Activated T-cell treated with anti-CD3 and anti-CD28 coated beads, Interleukin-2, amount 50 U/mL, for 72 hours (primary cell): ENCODE measurements around the gene CDKAL1. TPM values are rescaled to one million over a fixed set of nuclear protein-coding genes. Genes with fewer than 3 reads are reported as not detected.

Experiments used
- ATAC-seq, 2 donors: fragments of 150-1000 bp; cut with Tn5 transposase; replicated peaks in 1 of 2; 2 replicates each; pipeline ENCODE4 v1.10.0; 2021; ENCODE audit warnings: moderate library complexity in 2 of 2, mild to moderate bottlenecking in 1 of 2
- DNase-seq, 2 donors: peaks; one replicate each; pipeline ENCODE4 v3.0.0; 2021 to 2022; ENCODE audit warnings: mixed read lengths in 1 of 2
- H3K27ac Mint-ChIP-seq: one replicate; pipeline ENCODE4 v1.8.0; 2022; ENCODE audit warnings: mild to moderate bottlenecking, moderate library complexity, mixed read lengths
- H3K27me3 Mint-ChIP-seq: one replicate; pipeline ENCODE4 v1.8.0; 2022; ENCODE audit warnings: low read depth, mixed read lengths
- H3K36me3 Mint-ChIP-seq, 2 donors: one replicate each; pipeline ENCODE4 v1.8.0; 2022; ENCODE audit warnings: mixed read lengths in 2 of 2, mild to moderate bottlenecking in 1 of 2; ENCODE audit not compliant: insufficient read depth in 2 of 2
- H3K4me1 Mint-ChIP-seq: one replicate; pipeline ENCODE4 v1.8.0; 2022; ENCODE audit warnings: low read depth, mixed read lengths
- H3K4me3 Mint-ChIP-seq, 2 donors: one replicate each; pipeline ENCODE4 v1.8.0; 2022; ENCODE audit warnings: mild to moderate bottlenecking in 2 of 2, mixed read lengths in 2 of 2, moderate library complexity in 2 of 2
- H3K9me3 Mint-ChIP-seq, 2 donors: one replicate each; pipeline ENCODE4 v1.8.0; 2022; ENCODE audit warnings: mixed read lengths in 2 of 2
- total RNA-seq, 2 donors: library from RNA; stranded (reverse); gene quantifications; one replicate each; pipeline ENCODE4 v1.2.3, GENCODE V29; 2022

The CDKAL1 gene
- total RNA-seq, 2 donors from 2014 or later = 25.9 to 29.8 TPM

DNA sequence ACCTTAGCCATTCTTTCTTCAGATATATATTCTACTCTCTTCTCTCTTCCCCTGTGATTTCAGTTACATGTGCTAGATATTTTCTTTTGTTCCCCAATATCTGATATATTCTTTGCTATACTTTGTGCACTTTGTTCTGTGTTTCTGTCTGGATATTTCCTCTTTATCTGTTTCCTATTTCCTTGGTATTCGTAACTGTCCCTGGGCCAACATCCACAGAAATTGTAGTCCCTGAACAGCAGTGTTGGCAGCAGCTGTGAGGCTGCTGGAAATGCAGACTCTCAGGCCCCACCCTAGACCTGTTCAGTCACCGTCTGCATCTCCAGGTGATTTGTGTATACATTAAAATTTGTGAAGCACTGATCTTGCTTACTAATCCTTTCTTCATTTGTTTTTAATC lies 536.4 kb downstream of the CDKAL1 start:
- Mint-ChIP-seq H3K4me3 (no peak overlapping the region), H3K36me3 (peaks cover 20 to 31% of the 10 kb centered on the region in 2 donors), H3K4me1 (no peaks in the 10 kb centered on the region), H3K27me3 (no peaks in the 10 kb centered on the region), H3K9me3 (peaks cover 3 to 7% of the 10 kb centered on the region in 2 donors), H3K27ac (no peak overlapping the region)
- no peak for ATAC-seq
- no peak for DNase-seq

DNA sequence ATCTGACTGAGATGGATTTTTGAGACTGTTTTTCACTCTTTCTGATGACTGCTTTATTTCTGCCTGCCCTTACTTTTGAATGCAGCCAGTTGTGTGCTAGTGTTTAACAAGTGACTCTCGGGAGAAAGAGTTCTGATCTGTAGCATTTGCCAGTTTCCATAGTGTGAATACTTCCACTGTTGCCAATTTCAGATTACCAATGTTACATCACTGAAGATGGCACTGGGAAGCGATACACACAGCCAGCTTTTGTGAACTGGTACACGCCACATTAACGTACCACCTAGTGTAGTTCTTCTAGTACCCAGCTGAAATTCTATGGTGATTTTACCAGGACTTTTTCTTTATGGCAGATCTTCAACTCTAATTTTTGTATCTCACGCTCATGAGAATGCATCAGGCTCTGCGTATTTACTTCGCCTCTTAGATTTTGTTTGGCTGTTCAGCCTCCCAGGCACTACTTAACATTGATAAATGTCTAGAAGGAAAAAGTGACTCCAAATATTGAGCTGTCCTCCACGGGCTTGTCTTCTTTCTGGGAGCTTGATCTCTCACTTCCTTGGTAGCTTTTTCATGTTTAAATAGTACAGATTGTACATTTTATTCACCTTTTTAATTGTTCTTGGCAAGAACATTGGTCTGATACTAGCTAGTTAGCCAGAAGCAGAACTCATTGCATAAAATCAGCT lies 537.7 kb downstream of the CDKAL1 start:
- Mint-ChIP-seq H3K9me3 (peaks cover 3 to 7% of the 10 kb centered on the region in 2 donors), H3K36me3 (peaks cover 17 to 33% of the 10 kb centered on the region in 2 donors), H3K27ac (no peak overlapping the region), H3K4me3 (no peak overlapping the region), H3K4me1 (no peaks in the 10 kb centered on the region), H3K27me3 (no peaks in the 10 kb centered on the region)
- DNase-seq (no peak), ATAC-seq (no peak)

DNA sequence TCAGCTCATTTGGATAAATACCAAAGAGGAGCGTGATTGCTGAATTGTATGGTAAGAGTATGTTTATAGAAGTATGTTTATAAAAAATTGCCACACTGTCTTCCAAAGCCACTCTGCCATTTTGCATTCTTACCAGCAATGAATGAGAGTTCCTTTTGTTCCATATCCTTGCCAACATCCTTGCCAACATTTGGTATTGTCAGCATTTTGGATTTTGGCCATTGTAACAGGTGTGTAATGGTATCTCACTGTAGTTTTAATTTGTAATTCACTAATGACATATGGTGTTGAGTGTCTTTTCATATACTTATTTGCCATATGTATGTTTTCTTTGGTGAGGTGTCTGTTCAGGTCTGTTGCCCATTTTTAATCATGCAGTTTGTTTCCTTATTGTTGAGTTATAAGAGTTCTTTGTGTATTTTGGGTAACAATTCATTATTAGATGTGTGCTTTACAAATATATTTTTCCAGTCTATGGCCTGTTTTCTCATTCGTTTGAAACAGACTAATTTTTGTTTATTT lies 539.1 kb downstream of the CDKAL1 start:
- H3K27ac Mint-ChIP-seq = no peak overlapping the region
- H3K27me3 Mint-ChIP-seq = no peaks in the 10 kb centered on the region
- no peak overlapping the region for H3K4me3 Mint-ChIP-seq
- H3K4me1 Mint-ChIP-seq = no peaks in the 10 kb centered on the region
- ATAC-seq (no peak), DNase-seq (no peak)
- H3K9me3 Mint-ChIP-seq = peaks cover 7% of the 10 kb centered on the region in 2 donors
- peaks cover 16 to 33% of the 10 kb centered on the region in 2 donors for H3K36me3 Mint-ChIP-seq

DNA sequence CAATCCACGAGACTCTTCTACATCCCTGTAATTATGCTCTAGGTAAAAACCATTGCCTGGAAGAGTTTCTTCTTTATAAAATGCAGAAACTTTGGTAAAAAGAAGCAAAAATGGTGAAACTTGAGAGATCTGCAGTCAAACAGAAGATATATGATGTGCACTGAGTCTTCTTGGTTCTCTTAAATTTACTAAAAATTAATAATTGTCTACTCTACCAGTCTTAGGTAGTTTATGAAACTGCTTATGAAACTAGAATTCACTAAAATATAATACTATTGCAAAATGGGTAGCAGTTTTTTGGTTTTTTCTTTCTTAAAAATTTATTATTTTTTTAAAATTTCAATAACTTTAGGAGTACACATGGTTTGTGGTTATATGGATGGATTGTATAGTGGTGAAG lies 540.2 kb downstream of the CDKAL1 start:
- H3K4me3 Mint-ChIP-seq = no peak overlapping the region
- peaks cover 8 to 10% of the 10 kb centered on the region in 2 donors for H3K9me3 Mint-ChIP-seq
- no peaks in the 10 kb centered on the region for H3K4me1 Mint-ChIP-seq
- ATAC-seq = no peak
- peaks cover 16 to 36% of the 10 kb centered on the region in 2 donors for H3K36me3 Mint-ChIP-seq
- H3K27me3 Mint-ChIP-seq = no peaks in the 10 kb centered on the region
- no peak overlapping the region for H3K27ac Mint-ChIP-seq
- no peak for DNase-seq

DNA sequence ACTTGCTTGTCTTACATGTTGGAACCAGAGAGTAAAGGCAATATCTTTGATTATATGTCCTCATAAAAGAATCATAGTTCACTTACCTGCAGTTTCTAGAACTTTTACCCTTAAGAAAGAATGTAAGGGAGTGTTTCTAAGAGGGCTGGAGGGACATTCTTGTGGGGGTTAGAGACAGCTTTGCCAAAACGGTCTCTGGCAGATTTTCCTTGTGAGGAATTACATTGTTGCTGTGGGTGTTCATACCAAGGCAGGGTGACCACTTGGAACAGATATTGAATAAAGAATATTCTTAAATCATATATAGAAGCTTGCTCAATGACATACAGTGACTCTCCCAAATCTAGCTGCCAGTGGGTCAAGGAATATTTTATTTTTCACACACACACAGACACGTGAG lies 541.7 kb downstream of the CDKAL1 start:
- H3K4me1 Mint-ChIP-seq = no peaks in the 10 kb centered on the region

DNA sequence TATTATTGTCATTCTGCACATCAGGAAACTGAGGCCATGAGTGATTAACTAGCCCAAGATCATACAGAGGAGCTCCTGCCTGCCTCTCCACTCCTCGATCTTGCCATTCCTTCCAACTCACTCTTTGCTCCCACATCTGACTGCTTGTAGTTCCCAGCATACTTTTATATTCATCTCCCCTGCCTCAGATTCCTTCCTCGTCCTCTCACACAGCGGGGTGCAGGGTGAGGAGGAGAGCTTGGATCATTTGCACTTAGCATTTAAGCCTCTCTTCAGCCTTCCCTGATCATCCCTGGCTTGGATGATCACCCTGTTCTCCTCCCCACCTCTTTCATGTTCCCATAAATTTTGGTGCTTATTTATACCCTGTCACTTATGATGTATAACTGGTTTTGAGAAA lies 544.2 kb downstream of the CDKAL1 start:
- ATAC-seq (no peak), DNase-seq (no peak)
- Mint-ChIP-seq H3K4me3 (no peak overlapping the region), H3K27ac (no peak overlapping the region), H3K4me1 (no peaks in the 10 kb centered on the region), H3K36me3 (peaks cover under 1 to 11% of the 10 kb centered on the region in 2 donors), H3K9me3 (peaks cover 4 to 8% of the 10 kb centered on the region in 2 donors), H3K27me3 (no peaks in the 10 kb centered on the region)

More for the DNA sequence above, 541.7 kb downstream of the CDKAL1 start:
- DNase-seq (no peak), ATAC-seq (no peak)
- H3K27me3 Mint-ChIP-seq = no peaks in the 10 kb centered on the region
- H3K27ac Mint-ChIP-seq = no peak overlapping the region
- H3K9me3 Mint-ChIP-seq = peaks cover 8 to 12% of the 10 kb centered on the region in 2 donors
- H3K36me3 Mint-ChIP-seq = peaks cover 10 to 29% of the 10 kb centered on the region in 2 donors
- no peak overlapping the region for H3K4me3 Mint-ChIP-seq

DNA sequence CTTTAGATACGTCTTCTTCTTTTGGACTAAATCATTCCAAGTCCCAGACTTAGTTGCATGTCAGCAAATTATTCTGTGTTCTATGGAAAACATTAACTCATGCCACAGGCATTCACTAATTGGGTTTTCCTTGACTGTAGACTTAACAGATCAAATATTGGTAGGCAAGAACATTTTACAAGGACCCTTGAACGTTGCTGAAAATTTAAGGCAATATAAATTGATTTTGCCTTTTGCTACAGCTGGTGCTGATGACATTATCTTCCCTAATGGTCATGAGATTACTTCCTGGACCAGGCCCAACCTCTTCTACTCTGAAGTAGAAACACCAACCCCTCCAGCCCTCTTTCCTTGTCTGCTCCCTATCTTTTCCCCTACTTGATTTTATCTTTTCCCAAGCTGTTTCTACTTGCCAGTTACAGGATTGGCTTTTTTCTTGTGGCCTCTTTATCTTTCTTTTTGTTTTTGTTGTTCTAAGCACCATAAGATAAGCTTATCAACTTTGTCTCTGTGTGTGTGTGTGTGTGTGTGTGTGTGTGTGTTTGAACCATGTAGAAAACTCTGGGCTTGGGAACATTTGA lies 545.3 kb downstream of the CDKAL1 start:
- Mint-ChIP-seq H3K36me3 (peaks cover 0 to 10% of the 10 kb centered on the region in 2 donors), H3K9me3 (peaks cover 1 to 8% of the 10 kb centered on the region in 2 donors), H3K27ac (no peak overlapping the region), H3K27me3 (no peaks in the 10 kb centered on the region), H3K4me1 (no peaks in the 10 kb centered on the region), H3K4me3 (no peak overlapping the region)
- ATAC-seq (no peak), DNase-seq (no peak)

DNA sequence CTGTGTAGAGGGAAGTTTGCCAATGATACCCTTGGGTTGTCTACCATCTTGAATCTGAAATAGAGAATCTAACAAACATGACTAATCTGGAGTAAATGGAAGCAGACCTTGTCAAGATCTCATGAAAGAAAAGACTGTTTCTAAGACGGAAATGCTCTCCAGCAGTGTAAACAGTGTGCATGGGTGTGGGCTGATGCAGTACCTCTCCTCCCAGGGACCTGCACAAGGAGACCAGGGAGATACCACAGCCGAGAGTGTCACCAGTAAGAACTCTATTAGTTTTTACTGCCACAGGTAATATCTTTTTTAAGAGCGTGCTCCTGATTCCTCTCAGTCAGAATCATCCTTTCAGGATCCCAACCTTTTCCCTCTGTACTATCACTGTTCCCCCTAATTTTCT lies 546.0 kb downstream of the CDKAL1 start:
- no peaks in the 10 kb centered on the region for H3K4me1 Mint-ChIP-seq
- H3K27ac Mint-ChIP-seq = no peak overlapping the region
- H3K9me3 Mint-ChIP-seq = peaks cover 1 to 8% of the 10 kb centered on the region in 2 donors
- H3K4me3 Mint-ChIP-seq = no peak overlapping the region
- ATAC-seq (no peak), DNase-seq (no peak)
- H3K27me3 Mint-ChIP-seq = no peaks in the 10 kb centered on the region
- H3K36me3 Mint-ChIP-seq = peaks cover 0 to 10% of the 10 kb centered on the region in 2 donors

DNA sequence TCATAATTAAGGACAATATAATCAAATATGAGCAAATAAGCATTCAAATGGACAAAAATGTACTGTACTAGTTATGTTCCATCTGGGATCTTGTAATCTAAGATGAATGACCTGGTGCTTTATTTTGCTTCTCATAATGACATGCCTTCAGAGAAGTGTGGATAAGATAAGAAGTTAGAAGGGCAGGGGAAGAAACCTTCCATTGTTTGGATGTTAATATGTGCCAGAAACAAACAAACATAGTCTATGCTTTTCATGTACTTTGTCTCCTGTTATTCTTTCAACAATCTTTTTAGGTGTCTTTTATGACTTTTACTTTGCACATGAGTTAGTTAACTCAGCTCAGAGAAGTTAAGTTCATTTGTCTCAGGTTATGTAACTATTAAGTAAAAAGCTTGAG lies 547.8 kb downstream of the CDKAL1 start:
- H3K9me3 Mint-ChIP-seq = peaks cover 1 to 8% of the 10 kb centered on the region in 2 donors
- no peaks in the 10 kb centered on the region for H3K27me3 Mint-ChIP-seq
- no peak for ATAC-seq
- DNase-seq = no peak
- H3K27ac Mint-ChIP-seq = no peak overlapping the region
- H3K4me1 Mint-ChIP-seq = no peaks in the 10 kb centered on the region
- H3K4me3 Mint-ChIP-seq = no peak overlapping the region
- H3K36me3 Mint-ChIP-seq = peaks cover 0 to 12% of the 10 kb centered on the region in 2 donors

DNA sequence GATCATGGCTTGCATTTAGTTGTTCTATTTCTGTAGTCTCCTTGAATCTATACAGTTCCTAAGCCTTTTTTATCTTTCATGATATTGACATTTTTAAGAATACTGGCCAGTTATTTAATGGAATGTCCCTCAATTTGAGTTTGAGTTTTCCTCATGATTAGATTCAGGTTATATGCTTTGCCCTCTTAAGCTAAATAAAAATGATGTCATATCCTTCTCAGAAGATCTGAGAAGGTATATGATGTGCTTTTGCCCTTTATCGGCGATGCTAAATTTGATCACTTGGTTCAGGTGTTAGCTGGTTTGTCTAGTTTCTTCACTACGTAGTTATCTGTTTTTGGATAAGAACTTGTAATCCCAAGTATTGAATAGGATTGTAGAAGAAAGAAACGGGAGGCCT lies 549.5 kb downstream of the CDKAL1 start:
- Mint-ChIP-seq H3K4me3 (no peak overlapping the region), H3K27ac (no peak overlapping the region), H3K4me1 (no peaks in the 10 kb centered on the region), H3K9me3 (peaks cover 0 to 2% of the 10 kb centered on the region in 2 donors), H3K36me3 (peaks cover 0 to 8% of the 10 kb centered on the region in 2 donors), H3K27me3 (no peaks in the 10 kb centered on the region)
- no peak for ATAC-seq
- DNase-seq = no peak

DNA sequence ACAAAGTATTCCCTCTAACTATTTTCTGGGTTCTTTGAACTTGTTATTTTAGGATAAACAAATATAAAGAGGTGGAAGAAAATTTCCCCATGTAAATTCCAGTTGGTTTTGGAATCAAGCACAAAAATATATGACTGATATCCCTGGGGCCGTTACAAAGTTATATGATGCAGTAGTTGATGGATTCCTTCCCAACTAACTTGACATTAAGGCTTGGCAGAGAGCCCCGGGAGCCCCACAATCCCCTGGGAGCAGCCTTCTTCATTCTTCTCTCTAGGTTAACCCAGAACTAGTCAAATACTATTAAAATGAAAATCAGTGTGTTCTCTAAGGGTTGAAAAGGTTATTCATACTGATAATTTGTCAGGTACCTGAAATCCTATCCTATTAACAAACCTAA lies 550.4 kb downstream of the CDKAL1 start:
- H3K4me3 Mint-ChIP-seq = no peak overlapping the region
- no peak overlapping the region for H3K27ac Mint-ChIP-seq
- peaks cover 0 to 2% of the 10 kb centered on the region in 2 donors for H3K9me3 Mint-ChIP-seq
- peaks cover 0 to 8% of the 10 kb centered on the region in 2 donors for H3K36me3 Mint-ChIP-seq
- H3K27me3 Mint-ChIP-seq = no peaks in the 10 kb centered on the region
- DNase-seq = no peak
- no peaks in the 10 kb centered on the region for H3K4me1 Mint-ChIP-seq
- no peak for ATAC-seq

DNA sequence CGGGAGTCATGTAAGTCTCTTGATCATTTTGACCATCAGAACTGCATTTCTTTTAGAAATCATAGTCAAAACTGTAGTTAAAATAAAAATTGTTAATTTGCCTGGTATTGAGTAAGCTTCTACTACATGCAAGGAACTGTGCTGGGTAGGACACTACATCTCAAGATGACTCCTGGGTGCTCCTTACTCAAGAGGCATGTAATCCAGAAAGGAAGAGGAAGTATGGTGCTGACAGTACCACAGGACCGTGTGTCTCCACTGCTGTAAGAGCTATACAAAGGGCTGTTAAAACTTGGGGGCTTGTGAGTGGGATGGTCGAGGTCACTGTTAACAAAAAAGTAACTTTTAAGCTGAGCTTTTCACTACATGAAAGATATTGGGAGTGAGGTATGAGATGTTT lies 551.0 kb downstream of the CDKAL1 start:
- Mint-ChIP-seq H3K27me3 (no peaks in the 10 kb centered on the region), H3K4me1 (no peaks in the 10 kb centered on the region)

DNA sequence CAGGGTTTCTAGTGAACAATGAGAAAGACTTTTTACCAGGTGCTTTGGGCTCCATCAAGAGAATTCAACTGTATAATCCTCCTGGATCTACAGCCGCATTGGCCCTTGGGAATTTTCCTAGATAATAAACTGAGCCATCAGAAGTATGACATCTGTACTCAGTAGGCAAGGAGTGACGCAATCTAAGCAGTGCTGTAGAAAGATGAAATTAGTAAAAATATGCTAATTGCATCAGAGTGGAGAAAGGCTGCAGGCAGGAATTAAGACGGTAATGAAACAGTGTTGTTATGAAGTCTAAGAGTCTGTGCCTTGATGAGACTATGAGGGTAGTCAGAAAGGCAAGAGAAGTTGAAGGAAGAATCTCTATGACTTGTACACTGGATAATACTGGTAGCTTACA lies 551.4 kb downstream of the CDKAL1 start:
- no peak overlapping the region for H3K4me3 Mint-ChIP-seq
- H3K36me3 Mint-ChIP-seq = peaks cover 0 to 6% of the 10 kb centered on the region in 2 donors
- no peaks in the 10 kb centered on the region for H3K27me3 Mint-ChIP-seq
- no peaks in the 10 kb centered on the region for H3K9me3 Mint-ChIP-seq
- H3K27ac Mint-ChIP-seq = no peak overlapping the region
- no peaks in the 10 kb centered on the region for H3K4me1 Mint-ChIP-seq
- ATAC-seq = no peak
- DNase-seq = no peak

More for the DNA sequence above, 551.0 kb downstream of the CDKAL1 start:
- no peak for ATAC-seq
- no peak for DNase-seq
- Mint-ChIP-seq H3K4me3 (no peak overlapping the region), H3K27ac (no peak overlapping the region), H3K9me3 (peaks cover 0 to 2% of the 10 kb centered on the region in 2 donors), H3K36me3 (peaks cover 0 to 8% of the 10 kb centered on the region in 2 donors)
